Loucy (cell line): ENCODE data around the gene KDM4B.

Source experiments
- CTCF ChIP-seq: fragments of 200-600 bp; sonication (generic); conservative IDR thresholded peaks from 2 replicates; pipeline ENCODE4 v1.5.1; 2014; ENCODE audit warnings: mild to moderate bottlenecking, antibody characterized with exemption, low read length
- EZH2phosphoT487 ChIP-seq: fragments of 200-600 bp; IDR thresholded peaks from 2 replicates; pipeline ENCODE4 v1.6.1; 2018; ENCODE audit warnings: antibody characterized with exemption, mild to moderate bottlenecking, moderate library complexity, borderline replicate concordance

GRCh38 chr19:5142725-5143097, 173.8 kb downstream of the KDM4B start:
- TF ChIP-seq CTCF (no peak), EZH2phosphoT487 (no peak)
